PC-9 (cell line): Measurements from ENCODE around the gene GMNN. TPM values are rescaled to one million over a fixed set of nuclear protein-coding genes. Genes with fewer than 3 reads are reported as not detected.

Experiments used
- BruUV-seq: library from RNA; stranded (reverse); fragments of 400-500 nt; replicated peaks from 2 replicates; lab custom pipeline; 2021; lab: Mats Ljungman, UMichigan
- CTCF ChIA-PET: fragments of 300-600 bp; sonication (Branson Sonifier 250); formaldehyde crosslinking; loops from one replicate; lab custom pipeline; 2022; ENCODE audit warnings: antibody characterized with exemption; lab: Charles Lee
- POLR2A ChIA-PET: fragments of 300-600 bp; sonication (Branson Sonifier 250); formaldehyde crosslinking; loops from one replicate; lab custom pipeline; 2022; ENCODE audit warnings: antibody characterized with exemption; ENCODE audit not compliant: unreplicated experiment; lab: Charles Lee
- DNase-seq, 2 experiments: peaks; one replicate each; pipeline versions ENCODE4 v3.0.0 to v3.0.0-alpha.2; 2015 to 2022; ENCODE audit warnings: mixed read lengths in 1 of 2
- H2AFZ ChIP-seq: fragments of 200-600 bp; sonication (generic); 2 replicates; pipeline ENCODE4 v1.8.1; 2017; ENCODE audit warnings: antibody characterized with exemption
- H3F3A ChIP-seq: fragments of 200-600 bp; sonication (generic); 2 replicates; pipeline ENCODE4 v1.8.1; 2017; ENCODE audit warnings: antibody characterized with exemption, mild to moderate bottlenecking, low read depth; ENCODE audit not compliant: insufficient read depth
- H3K27ac ChIP-seq: fragments of 200-600 bp; sonication (generic); 2 replicates; pipeline ENCODE4 v1.6.1; 2016; ENCODE audit warnings: mixed run types
- H3K27me3 ChIP-seq: fragments of 200-600 bp; sonication (generic); 2 replicates; pipeline ENCODE4 v1.6.1; 2016; ENCODE audit warnings: low read depth, mixed run types; ENCODE audit not compliant: insufficient read depth
- H3K36me3 ChIP-seq: fragments of 200-600 bp; sonication (generic); 2 replicates; pipeline ENCODE4 v1.6.1; 2016; ENCODE audit warnings: low read depth, mixed run types
- H3K4me1 ChIP-seq: fragments of 200-600 bp; sonication (generic); replicated peaks from 2 replicates; pipeline ENCODE4 v1.6.1; 2016; ENCODE audit warnings: mixed run types; ENCODE audit not compliant: insufficient read depth
- H3K4me2 ChIP-seq: fragments of 200-600 bp; sonication (generic); 2 replicates; pipeline ENCODE4 v1.6.1; 2017; ENCODE audit warnings: mixed run types
- H3K4me3 ChIP-seq: fragments of 200-600 bp; sonication (generic); 2 replicates; pipeline ENCODE4 v1.6.1; 2016; ENCODE audit warnings: mixed run types
- H3K79me2 ChIP-seq: fragments of 200-600 bp; sonication (generic); 2 replicates; pipeline ENCODE4 v1.6.1; 2017; ENCODE audit warnings: low read depth, mixed run types
- H3K9me2 ChIP-seq: fragments of 200-600 bp; sonication (generic); 2 replicates; pipeline ENCODE4 v1.8.1; 2017; ENCODE audit warnings: mild to moderate bottlenecking; ENCODE audit not compliant: insufficient read depth
- H3K9me3 ChIP-seq: fragments of 200-600 bp; sonication (generic); 2 replicates; pipeline ENCODE4 v1.8.1; 2016; ENCODE audit warnings: low read depth; ENCODE audit not compliant: insufficient read depth
- H4K20me1 ChIP-seq: fragments of 200-600 bp; sonication (generic); 2 replicates; pipeline ENCODE4 v1.8.1; 2017; ENCODE audit not compliant: insufficient read depth
- CTCF ChIP-seq: fragments of 200-600 bp; sonication (generic); conservative IDR thresholded peaks from 2 replicates; pipeline ENCODE4 v1.6.1; 2017; ENCODE audit warnings: mixed run types, antibody characterized with exemption, mild to moderate bottlenecking, moderate library complexity
- EZH2 ChIP-seq: fragments of 200-600 bp; sonication (generic); IDR thresholded peaks from 2 replicates; pipeline ENCODE4 v1.8.0; 2017; ENCODE audit warnings: antibody characterized with exemption, low read depth
- intact Hi-C: fragments of 100-400 bp; cut with micrococcal nuclease; formaldehyde crosslinking; loops from one replicate; pipeline ENCODE4 v1.10.0; 2022; ENCODE audit not compliant: unreplicated experiment
- total RNA-seq: library from RNA; stranded (reverse); gene quantifications from 2 replicates; pipeline ENCODE4 v1.2.3, GENCODE V29; 2021

GMNN gene
- total RNA-seq, 1 experiment from 2014 or later, result 54.8 TPM

DNA sequence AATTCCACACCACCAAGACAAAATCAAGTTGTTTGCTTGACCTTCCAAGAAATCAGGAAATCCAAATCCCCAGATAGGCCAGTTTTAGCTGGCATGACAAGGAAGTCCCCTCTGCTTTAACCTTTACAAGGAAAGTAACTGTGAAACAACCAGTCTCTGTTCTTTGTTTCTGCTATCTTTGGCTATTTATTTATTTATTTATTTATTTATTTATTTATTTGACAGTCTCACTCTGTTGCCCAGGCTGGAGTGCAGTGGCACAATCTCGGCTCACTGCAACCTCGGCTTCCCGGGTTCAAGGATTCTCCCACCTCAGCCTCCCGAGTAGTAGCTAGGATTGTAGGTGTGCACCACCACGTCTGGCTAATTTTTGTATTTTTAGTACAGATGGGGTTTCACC is 14.5 kb upstream of the GMNN start:
- Histone ChIP-seq H3K4me2 (no peak overlapping the region), H3K79me2 (no peaks in the 10 kb centered on the region), H3K27ac (no peak overlapping the region), H4K20me1 (no peaks in the 10 kb centered on the region), H3K4me1 (0 out of 2 replicates have a peak, but pooled peaks cover 4% of the 10 kb centered on the region), H3K27me3 (no peaks in the 10 kb centered on the region), H3K9me2 (no peaks in the 10 kb centered on the region), H3F3A (no peaks in the 10 kb centered on the region), H3K4me3 (no peak overlapping the region), H3K9me3 (no peaks in the 10 kb centered on the region), H2AFZ (no peak overlapping the region), H3K36me3 (no peaks in the 10 kb centered on the region)
- BruUV-seq, result no TSS peak
- intact Hi-C loops, result no loop called here
- TF ChIP-seq EZH2, result no peak
- TF ChIP-seq CTCF, result no peak
- CTCF ChIA-PET, result no interaction called here
- POLR2A ChIA-PET, result interaction anchor here (0.6 kb wide), 1 partner anchor 931 kb away, joined by 6 read pairs; no protein-coding TSS in a partner anchor
- DNase-seq, result no peak

DNA sequence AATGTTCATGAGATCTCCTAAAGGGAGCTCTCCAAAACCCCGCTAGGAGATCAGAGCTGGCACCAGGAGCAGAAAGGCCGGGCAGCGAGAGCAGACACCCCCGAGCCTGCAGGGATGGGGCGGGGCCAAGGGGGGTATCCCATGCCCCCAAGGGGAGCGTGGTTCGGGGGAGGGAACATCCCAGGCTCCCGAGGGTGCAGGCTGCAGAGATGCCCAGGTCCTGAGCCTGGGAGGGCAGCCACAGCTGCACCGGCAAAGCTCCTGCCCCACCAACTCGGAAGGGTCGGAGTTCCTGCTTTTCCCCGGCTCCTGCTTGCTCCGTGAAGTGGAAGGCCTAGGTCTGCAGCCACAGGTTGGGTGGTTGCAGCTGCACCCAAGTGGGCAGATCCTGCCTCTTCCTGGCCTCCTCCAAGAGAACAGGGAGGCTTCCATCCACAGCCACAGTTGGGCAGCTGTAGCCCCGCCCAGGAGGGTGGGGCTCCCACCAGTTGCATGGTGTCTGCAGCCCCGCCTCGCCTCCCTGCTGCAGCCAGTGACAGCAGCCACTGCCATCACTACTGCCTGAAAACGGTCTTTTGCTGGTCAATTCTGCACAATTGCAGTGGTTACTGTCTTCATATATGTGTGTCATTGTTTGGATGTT is 13.4 kb upstream of the GMNN start:
- ChIA-PET CTCF (no interaction called here), POLR2A (interaction anchor here (0.6 kb wide), 1 partner anchor 34 kb away, joined by 3 read pairs; no protein-coding TSS in a partner anchor)
- BruUV-seq, result no TSS peak
- no peaks in the 10 kb centered on the region for H3K27me3 ChIP-seq
- TF ChIP-seq CTCF, result no peak
- TF ChIP-seq EZH2, result no peak
- no peaks in the 10 kb centered on the region for H3K9me3 ChIP-seq
- no peak overlapping the region for H3K4me2 ChIP-seq
- intact Hi-C loops, result no loop called here
- H3K9me2 ChIP-seq, result no peaks in the 10 kb centered on the region
- no peaks in the 10 kb centered on the region for H3K79me2 ChIP-seq
- no peaks in the 10 kb centered on the region for H3K4me1 ChIP-seq
- H3K27ac ChIP-seq, result no peak overlapping the region
- H3F3A ChIP-seq, result no peaks in the 10 kb centered on the region
- H4K20me1 ChIP-seq, result no peaks in the 10 kb centered on the region
- no peak for DNase-seq
- H2AFZ ChIP-seq, result no peak overlapping the region
- H3K36me3 ChIP-seq, result no peaks in the 10 kb centered on the region
- no peak overlapping the region for H3K4me3 ChIP-seq

DNA sequence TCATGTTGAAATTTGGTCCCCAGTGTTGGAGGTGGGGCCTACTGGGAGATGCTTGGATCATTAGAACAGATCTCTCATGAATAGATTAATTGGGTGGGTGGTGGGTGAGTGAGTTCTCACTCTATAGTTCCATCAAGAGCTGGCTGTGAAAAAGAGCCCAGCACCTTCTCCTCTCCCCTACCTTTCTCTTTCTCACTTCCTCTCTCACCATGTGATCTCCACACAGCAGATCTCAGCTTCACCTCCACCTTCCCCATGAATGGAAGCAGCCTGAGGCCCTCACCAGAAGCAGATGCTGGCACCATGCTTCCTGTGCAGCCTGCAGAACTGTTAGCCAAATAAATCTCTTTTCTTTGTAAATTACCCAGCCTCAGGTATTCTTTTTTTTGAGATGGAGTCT is 12.9 kb upstream of the GMNN start:
- intact Hi-C loops, result no loop called here
- H3K27ac ChIP-seq, result no peak overlapping the region
- H3K9me3 ChIP-seq, result no peaks in the 10 kb centered on the region
- H2AFZ ChIP-seq, result no peak overlapping the region
- H3K4me1 ChIP-seq, result no peaks in the 10 kb centered on the region
- DNase-seq, result no peak
- CTCF ChIA-PET, result no interaction called here
- TF ChIP-seq CTCF, result no peak
- no peak for TF ChIP-seq EZH2
- no peaks in the 10 kb centered on the region for H3K27me3 ChIP-seq
- H3K4me2 ChIP-seq, result no peak overlapping the region
- BruUV-seq, result no TSS peak
- H3K9me2 ChIP-seq, result no peaks in the 10 kb centered on the region
- POLR2A ChIA-PET, result no interaction called here
- H3K79me2 ChIP-seq, result no peaks in the 10 kb centered on the region
- no peaks in the 10 kb centered on the region for H3K36me3 ChIP-seq
- no peaks in the 10 kb centered on the region for H4K20me1 ChIP-seq
- H3F3A ChIP-seq, result no peaks in the 10 kb centered on the region
- no peak overlapping the region for H3K4me3 ChIP-seq
